Embryonic facial prominence (tissue), 1 donor: ENCODE results near the gene C1RL.

Source experiments
- DNase-seq: peaks from one replicate; pipeline ENCODE4 v3.0.0-alpha.2; 2016; ENCODE audit errors: extremely low spot score

Gene C1RL

DNA sequence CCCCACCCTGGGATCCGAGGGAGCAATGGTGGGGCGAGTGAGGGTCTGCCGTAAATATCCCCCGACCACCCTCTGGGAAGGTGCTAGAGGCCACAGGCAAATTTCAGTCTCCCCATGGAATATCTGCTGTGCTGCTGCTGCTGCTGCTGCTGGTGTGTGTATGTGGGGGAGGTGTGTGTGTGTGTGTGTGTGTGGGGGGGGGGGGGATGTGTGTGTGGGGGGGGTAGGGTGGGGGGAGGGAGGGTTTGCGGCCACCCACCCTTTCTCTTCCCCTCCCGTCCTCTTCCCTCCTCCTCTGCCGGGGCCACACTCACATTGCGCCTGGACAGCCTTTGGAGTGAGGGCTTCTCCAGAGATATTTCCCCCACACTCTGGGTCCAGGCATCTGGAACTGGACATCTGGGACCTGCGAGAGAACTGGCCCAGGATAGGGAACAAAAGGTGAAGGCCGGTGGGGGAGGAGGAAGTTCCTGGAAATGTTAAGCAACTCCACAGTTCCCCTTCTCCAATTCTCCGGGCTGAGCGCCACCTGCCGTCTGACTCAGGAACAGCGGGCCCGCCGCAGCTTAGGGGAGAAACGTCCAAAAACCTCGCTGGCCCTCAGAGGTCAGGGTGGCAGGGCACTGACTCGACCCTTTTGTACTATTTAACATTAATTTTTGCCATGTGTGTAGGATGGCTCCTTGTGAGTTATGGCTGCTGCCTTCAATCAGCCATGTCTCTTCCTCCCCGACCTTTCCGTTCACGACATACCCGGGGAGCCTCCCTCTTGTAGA lies at the start of gene C1RL:
TSS of gene C1RL (minus strand) at position 419 of the 776 bp plus-strand sequence. CDS start at position 385, 34 bp downstream.
- DNase-seq = peak; percentile 74

GRCh38 chr12:7157391-7157790 lies 48.4 kb upstream of the C1RL start:
- DNase-seq = no peak

- DNase-seq = no peak
Measured at GRCh38 chr12:7156259-7157197, 47.5 kb upstream of the C1RL start.

DNA sequence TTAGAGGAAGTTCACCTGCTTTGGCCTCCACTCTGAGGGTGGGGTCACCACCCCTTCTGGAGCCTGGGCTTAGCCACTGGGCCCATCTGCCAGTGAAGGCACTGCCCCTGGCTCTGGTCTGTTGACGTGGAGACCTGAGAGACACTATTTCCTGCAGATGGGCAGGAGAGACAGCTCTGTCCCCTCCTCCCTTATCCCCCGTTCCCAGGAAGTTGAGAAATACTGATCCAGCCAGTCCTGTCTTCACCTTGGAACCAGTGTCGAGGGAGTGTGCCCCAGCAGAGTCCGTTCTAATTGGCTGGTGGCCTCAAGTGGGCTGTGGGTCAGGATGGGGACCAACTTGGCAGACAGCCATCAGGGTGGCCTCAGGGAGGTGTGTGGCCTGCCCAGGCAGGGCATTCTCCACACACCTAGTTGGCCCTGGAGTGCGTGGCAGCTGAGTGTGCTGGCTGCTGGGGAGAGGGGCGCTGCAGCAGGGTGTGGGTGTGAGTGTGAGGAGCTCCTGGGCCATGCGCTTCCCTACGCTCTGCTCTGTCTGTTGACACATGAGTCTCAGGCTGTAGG lies 46.5 kb upstream of the C1RL start:
- no peak for DNase-seq

DNA sequence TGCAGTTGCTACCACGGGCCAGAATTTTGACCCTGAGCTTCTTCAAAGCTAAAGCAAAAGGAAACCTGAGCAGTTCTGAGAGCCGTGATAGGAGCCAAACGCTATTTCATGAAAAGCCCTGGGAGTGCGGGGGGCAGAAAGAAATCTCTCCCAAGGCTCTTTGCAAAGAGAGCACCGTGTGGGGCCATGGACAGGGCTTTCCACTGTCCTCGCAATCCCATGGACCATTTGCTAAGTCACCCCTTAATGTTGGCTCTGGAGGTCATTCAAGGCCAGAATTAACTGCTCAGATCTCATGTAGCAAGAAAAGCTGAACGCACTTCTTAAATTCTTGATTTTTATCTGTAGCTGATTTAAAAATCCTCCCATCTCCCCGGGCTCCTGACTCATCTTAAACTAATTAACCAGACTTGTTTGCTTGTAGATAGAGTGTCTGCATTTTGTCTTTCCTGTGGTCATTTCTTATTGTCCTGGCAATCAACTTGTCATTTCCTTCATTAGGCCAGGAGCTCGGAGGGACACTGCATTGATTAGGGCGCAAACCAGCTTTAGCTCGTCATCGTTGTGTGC lies 46.0 kb upstream of the C1RL start:
- DNase-seq = no peak

GRCh38 chr12:7154042-7154441 lies 45.0 kb upstream of the C1RL start:
- no peak for DNase-seq

DNA sequence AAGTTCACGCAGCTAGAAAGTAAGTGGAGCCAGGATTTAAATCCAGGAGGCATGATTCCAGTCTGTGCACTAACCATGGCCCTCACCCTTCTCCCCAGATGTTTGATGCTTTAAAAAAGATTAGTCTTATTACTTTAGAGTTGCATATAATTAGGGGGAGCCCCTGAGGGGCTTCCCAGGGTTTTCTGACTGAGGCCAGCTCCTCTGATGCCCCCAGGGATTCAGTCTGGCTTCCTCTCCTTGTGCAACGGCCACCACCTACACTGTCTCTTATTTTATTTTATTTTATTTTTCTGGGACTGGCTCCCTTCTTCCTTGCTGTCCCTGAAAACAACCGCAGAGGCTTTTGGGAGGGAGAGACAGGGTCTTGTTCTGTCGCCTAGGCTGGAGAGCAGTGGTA lies 43.8 kb upstream of the C1RL start:
- no peak for DNase-seq

GRCh38 chr12:7151532-7151931 lies 42.5 kb upstream of the C1RL start:
- DNase-seq = no peak

- no peak for DNase-seq
Measured at GRCh38 chr12:7150841-7151240, 41.8 kb upstream of the C1RL start.

GRCh38 chr12:7150356-7150755 lies 41.3 kb upstream of the C1RL start:
- DNase-seq = no peak

DNA sequence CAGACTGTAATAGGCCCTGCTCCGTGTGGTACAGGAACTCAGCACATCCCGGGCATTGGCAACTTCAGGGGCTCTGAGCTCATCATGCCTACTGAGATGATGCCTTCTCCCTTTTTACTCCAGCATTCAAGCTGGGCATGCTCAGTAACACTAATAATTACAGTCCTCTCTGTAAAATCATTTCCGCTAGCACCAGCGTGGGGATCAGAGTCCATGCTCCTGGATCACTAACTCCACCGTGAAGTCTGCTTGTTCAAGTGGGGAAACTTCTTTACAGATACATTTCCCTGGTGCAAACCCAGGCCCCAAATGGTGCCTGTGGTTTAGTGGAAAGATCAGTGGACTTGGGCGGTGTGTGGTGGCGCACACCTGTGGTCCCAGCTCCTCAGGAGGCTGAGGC lies 37.9 kb upstream of the C1RL start:
- no peak for DNase-seq

- no peak for DNase-seq
Measured at GRCh38 chr12:7146228-7146627, 37.2 kb upstream of the C1RL start.

GRCh38 chr12:7145671-7146070 lies 36.7 kb upstream of the C1RL start:
- no peak for DNase-seq

DNA sequence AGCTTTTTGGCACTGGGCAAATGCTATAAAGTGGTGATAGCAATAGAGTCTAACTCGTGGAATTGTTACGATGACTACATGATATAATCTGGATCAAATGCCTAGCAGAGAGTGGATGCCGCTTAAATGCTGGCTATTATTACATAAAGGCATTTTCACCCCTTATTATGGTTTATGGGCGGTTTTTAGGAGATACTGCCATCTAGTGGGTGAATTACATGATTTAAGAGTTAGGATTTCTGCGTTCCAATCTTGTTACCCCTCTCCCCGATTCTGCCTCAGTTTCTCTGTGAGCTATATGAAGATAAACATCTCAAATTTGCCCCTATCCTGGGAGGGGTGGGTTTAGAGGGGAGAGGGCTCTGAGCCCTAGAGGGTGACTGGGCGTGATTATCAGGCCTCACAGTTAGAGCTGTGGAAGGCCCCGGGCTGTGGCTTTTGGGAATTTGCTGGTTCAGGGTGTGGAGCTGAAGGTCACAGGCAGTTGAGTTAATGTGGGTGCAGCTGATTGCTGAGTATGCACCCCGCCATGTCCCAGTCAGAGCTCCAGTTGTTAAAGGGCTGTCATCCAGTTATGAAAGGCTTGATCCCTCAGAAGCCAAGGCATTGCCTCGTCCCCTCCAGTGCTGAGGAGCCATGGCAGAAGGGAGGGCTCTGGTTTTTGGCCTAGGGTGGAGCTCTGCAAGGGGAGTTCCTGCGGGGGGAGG lies 35.6 kb upstream of the C1RL start:
- DNase-seq = no peak

DNA sequence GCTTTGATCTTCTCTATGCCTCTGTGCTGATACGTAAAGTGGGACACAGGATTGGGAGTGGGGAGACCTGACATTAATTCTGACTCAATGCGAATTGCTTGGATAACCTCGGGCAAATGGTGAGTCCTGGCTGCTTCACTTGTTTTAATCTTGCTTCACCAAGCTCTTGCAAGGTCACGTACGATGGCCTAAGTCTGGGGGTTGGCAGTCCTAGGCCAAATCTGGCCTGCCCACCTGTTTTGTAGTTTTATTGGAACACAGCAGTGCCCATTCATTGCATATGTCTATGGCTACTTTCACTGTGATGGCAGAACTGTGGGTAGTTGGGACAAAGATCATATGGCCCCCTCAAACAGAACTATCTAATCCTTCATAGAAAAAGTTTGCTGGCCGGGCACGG lies 34.5 kb upstream of the C1RL start:
- no peak for DNase-seq

GRCh38 chr12:7142809-7143465 lies 33.9 kb upstream of the C1RL start:
- no peak for DNase-seq

- DNase-seq = no peak
Measured at GRCh38 chr12:7142056-7142644, 33.1 kb upstream of the C1RL start.

- no peak for DNase-seq
Measured at GRCh38 chr12:7141351-7142005, 32.5 kb upstream of the C1RL start.

DNA sequence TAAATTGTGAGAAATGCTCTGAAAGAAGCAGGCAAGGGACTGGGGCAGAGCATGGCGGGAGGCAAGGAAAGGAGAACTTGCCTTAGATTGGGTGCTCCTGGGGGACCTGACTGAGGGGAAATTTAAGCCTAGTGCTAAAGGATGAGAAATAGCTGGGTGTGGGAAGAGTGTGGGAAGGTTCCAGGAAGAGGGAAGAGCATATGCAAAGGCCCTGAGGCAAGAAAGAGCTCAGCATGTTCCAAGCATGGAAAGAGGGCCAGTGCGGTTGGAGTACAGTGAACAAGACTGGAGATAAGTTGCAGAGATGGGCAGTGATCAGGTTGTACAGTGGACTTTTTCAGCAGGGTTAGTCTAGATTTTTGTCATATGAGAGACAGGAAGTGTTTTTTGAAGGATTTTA lies 30.2 kb upstream of the C1RL start:
- no peak for DNase-seq

DNA sequence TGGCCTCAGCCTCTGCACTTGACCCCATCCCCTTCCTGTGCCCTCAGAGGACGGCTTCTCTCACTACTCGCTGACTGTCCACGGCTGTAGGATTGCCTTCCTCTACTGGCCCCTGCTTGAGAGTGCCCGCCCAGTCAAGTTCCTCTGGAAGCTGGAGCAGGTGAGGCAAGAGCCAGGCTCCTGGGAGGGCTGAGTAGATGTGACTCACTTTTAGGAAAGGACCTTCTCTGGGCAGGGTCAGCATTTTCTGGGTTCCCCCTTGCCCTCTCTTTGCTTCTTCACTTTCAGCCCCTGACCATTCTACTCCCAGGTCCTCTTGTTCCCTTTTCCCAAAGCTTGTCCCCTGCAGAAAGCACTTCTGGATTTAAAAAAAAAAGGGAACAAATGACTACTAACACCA lies 28.9 kb upstream of the C1RL start:
- no peak for DNase-seq
